Measurements from ENCODE around the gene MAX. TPM values are rescaled to one million over a fixed set of nuclear protein-coding genes. Genes with fewer than 3 reads are reported as not detected.
"Not testable (repeated sequence)": the region's sequence is repeated elsewhere in the genome, so short reads cannot be mapped to it uniquely, and the experiment has no call there.

Gene MAX
- total RNA-seq, 4 donors from 2014 or later: 61.8 to 87.1 (median 80.9) TPM

DNA sequence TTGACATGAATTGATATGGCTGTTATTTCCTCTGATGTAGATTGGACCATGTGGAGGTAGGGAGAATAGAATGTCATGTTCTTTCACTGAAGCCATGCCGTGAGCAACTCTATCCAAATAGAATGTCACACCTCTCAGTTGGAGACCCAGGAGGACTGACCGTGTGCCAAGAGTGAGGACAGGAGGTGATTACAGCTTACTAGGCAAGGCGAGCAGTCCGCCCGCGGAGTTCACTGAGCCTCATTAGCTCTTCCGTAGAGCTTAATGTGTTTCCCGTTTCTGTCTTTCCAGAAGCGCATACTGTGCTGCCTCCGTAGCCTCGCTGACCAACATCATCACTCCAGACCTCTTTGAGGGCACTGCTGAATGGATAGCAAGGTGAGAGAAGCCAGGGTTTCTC lies 70.0 kb downstream of the MAX start:
- TF ChIP-seq CTCF (IDR thresholded peaks at IDR 0.05) (no peak), POLR2A (IDR thresholded peaks at IDR 0.05) (no peak), POLR2AphosphoS5 (IDR thresholded peaks at IDR 0.05) (no peak), EP300 (IDR thresholded peaks at IDR 0.05) (no peak)
- Histone ChIP-seq H3K36me3 (peaks cover 0 to 49% of the 10 kb centered on the region in 2 donors), H3K4me1 (peaks cover 0 to 15% (median 0%) of the 10 kb centered on the region in 3 donors), H3K27ac (no peak overlapping the region), H3K27me3 (no peaks in the 10 kb centered on the region), H3K4me3 (no peak overlapping the region), H3K9me3 (no peaks in the 10 kb centered on the region)
- 95 to 100% methylated on average over 1 to 8 of the region's 11 CpGs for WGBS, 2 donors (ENCODE audit: low coverage in 1 of 2)
- ATAC-seq: no peak

DNA sequence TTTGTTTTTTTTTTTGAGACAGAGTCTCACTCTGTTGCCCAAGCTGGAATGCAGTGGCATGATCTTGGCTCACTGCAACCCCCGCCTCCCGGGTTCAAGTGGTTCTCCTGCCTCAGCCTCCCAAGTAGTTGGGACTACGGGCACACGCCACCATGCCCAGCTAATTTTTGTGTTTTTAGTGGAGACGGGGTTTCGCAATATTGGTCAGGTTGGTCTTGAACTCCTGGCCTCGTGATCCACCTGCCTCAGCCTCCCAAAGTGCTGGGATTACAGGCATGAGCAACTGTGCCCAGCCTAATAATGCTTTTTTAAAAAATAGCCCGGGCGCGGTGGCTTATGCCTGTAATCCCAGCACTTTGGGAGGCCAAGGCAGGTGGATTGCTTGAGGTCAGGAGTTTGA lies 71.0 kb downstream of the MAX start:
- Histone ChIP-seq H3K4me1 (peaks cover 0 to 21% (median 2%) of the 10 kb centered on the region in 3 donors), H3K36me3 (peaks cover 0 to 52% of the 10 kb centered on the region in 2 donors)
- ATAC-seq, H3K4me3 ChIP-seq, H3K9me3 ChIP-seq, H3K27ac ChIP-seq, H3K27me3 ChIP-seq: not testable (repeated sequence)
- WGBS, 2 donors (ENCODE audit: low coverage in 1 of 2): 87 to 100% methylated on average over 3 to 4 of the region's 10 CpGs

GRCh38 chr14:65028937-65029336 lies 73.4 kb downstream of the MAX start:
- H3K27me3 ChIP-seq: no peaks in the 10 kb centered on the region
- no peak for TF ChIP-seq POLR2A (IDR thresholded peaks at IDR 0.05)
- TF ChIP-seq POLR2AphosphoS5 (IDR thresholded peaks at IDR 0.05): no peak
- no peak for TF ChIP-seq CTCF (IDR thresholded peaks at IDR 0.05)
- TF ChIP-seq EP300 (IDR thresholded peaks at IDR 0.05): no peak
- H3K36me3 ChIP-seq: peaks cover 0 to 52% of the 10 kb centered on the region in 2 donors
- ATAC-seq: no peak
- 57 to 90% methylated on average over 2 to 3 of the region's 3 CpGs for WGBS, 2 donors (ENCODE audit: low coverage in 1 of 2)
- H3K4me3 ChIP-seq: no peak overlapping the region
- H3K27ac ChIP-seq: no peak overlapping the region
- H3K9me3 ChIP-seq: no peaks in the 10 kb centered on the region
- H3K4me1 ChIP-seq: peaks cover 0 to 25% (median 5%) of the 10 kb centered on the region in 3 donors

GRCh38 chr14:65027127-65027799 lies 75.1 kb downstream of the MAX start:
- no peak for ATAC-seq
- H3K27me3 ChIP-seq: no peaks in the 10 kb centered on the region
- peaks cover 0 to 25% (median 5%) of the 10 kb centered on the region in 3 donors for H3K4me1 ChIP-seq
- H3K4me3 ChIP-seq: no peak overlapping the region
- no peak overlapping the region for H3K27ac ChIP-seq
- 94 to 95% methylated on average over 9 to 10 of the region's 11 CpGs for WGBS, 2 donors (ENCODE audit: low coverage in 1 of 2)
- H3K36me3 ChIP-seq: peaks cover 0 to 42% of the 10 kb centered on the region in 2 donors
- H3K9me3 ChIP-seq: no peaks in the 10 kb centered on the region
- TF ChIP-seq CTCF (IDR thresholded peaks at IDR 0.05) (no peak), EP300 (IDR thresholded peaks at IDR 0.05) (no peak), POLR2A (IDR thresholded peaks at IDR 0.05) (no peak), POLR2AphosphoS5 (IDR thresholded peaks at IDR 0.05) (no peak)

- Histone ChIP-seq H3K4me1 (peaks cover 0 to 25% (median 5%) of the 10 kb centered on the region in 3 donors), H3K4me3 (no peak overlapping the region), H3K27me3 (no peaks in the 10 kb centered on the region), H3K27ac (peak overlapping the region; percentile 48 to 81 (median 76)), H3K9me3 (no peaks in the 10 kb centered on the region), H3K36me3 (peaks cover 0 to 41% of the 10 kb centered on the region in 2 donors)
- 87 to 88% methylated on average over 1 to 4 of the region's 9 CpGs for WGBS, 2 donors (ENCODE audit: low coverage in 1 of 2)
- TF ChIP-seq POLR2A (IDR thresholded peaks at IDR 0.05) (no peak), POLR2AphosphoS5 (IDR thresholded peaks at IDR 0.05) (no peak), CTCF (IDR thresholded peaks at IDR 0.05) (no peak), EP300 (IDR thresholded peaks at IDR 0.05) (no peak)
- no peak for ATAC-seq
Observed at GRCh38 chr14:65026526-65026925, 75.8 kb downstream of the MAX start.
